Type B pancreatic cell (in vitro differentiated cells): ENCODE measurements around the gene GPN2. TPM values are rescaled to one million over a fixed set of nuclear protein-coding genes. Genes with fewer than 3 reads are reported as not detected.
A peak's percentile ranks its signal among the peaks of the same experiment; 100 is the strongest.
"Not testable (repeated sequence)": the region's sequence is repeated elsewhere in the genome, so short reads cannot be mapped to it uniquely, and the experiment has no call there.

ENCODE experiments used
- DNase-seq: peaks from one replicate; pipeline ENCODE4 v3.0.0; 2021; ENCODE audit warnings: mixed read lengths; ENCODE audit not compliant: unreplicated experiment; ENCODE audit errors: extremely low spot score
- H3K27ac Mint-ChIP-seq: 2 replicates; pipeline ENCODE4 v1.8.0; 2021; ENCODE audit warnings: mild to moderate bottlenecking, mixed read lengths
- H3K27me3 Mint-ChIP-seq: 2 replicates; pipeline ENCODE4 v1.8.0; 2021; ENCODE audit warnings: mixed read lengths
- H3K36me3 Mint-ChIP-seq: 2 replicates; pipeline ENCODE4 v1.8.0; 2021; ENCODE audit warnings: mixed read lengths
- H3K4me1 Mint-ChIP-seq: one replicate; pipeline ENCODE4 v1.8.0; 2021; ENCODE audit warnings: mixed read lengths; ENCODE audit not compliant: unreplicated experiment
- H3K4me3 Mint-ChIP-seq: 2 replicates; pipeline ENCODE4 v1.8.0; 2021; ENCODE audit warnings: mild to moderate bottlenecking, mixed read lengths
- H3K9me3 Mint-ChIP-seq: 2 replicates; pipeline ENCODE4 v1.8.0; 2021; ENCODE audit warnings: mixed read lengths
- total RNA-seq: library from RNA; stranded (reverse); gene quantifications from 2 replicates; pipeline ENCODE4 v1.2.1, GENCODE V29; 2021; ENCODE audit warnings: low replicate concordance
- TF ChIP-seq, protein P1 (sequence below): fragments of 200-600 bp; sonication (generic); conservative IDR thresholded peaks from 2 replicates; pipeline ENCODE4 v1.5.0; 2021; ENCODE audit warnings: antibody characterized with exemption, mild to moderate bottlenecking

GPN2 gene
- total RNA-seq, 1 donor from 2014 or later = 28.7 TPM

DNA sequence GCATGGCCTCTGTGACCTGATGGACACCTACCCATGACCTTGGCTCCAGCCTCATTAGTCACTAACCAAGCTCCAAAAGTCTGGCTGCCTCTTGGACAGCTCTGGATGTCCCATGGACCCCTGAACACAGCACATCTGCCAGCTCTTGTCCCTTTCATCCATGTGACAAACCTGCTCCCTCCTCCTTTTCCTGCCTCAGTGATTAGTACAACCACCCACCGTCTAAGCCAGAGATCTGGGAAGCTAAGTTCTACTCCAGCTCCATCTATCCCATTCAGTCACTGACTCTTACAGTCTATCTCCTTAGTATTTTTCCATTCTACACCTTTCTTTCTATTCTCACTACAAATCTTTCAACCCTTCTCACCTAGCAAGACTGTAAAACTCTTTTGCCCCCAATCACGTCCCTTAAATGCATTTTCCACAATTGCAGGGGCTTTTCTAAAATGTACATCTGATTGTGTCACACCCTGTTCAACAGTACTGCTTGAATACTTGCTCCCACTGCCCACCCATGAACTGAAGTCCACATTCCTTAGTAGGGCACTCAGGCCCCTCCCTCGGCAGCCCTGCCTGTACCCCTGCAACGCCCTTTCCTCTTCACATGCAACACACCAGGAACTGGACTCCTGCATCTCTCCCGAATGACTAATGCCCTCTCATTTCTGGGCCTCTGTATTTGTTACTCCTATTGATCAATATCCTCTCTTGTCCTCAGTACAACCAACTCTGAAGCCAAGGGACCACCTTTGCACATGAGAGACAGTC is 7.2 kb downstream of the GPN2 start:
- Mint-ChIP-seq H3K9me3 (no peaks in the 10 kb centered on the region), H3K4me1 (peaks cover 4% of the 10 kb centered on the region), H3K36me3 (peaks cover 29% of the 10 kb centered on the region), H3K4me3 (no peak overlapping the region), H3K27me3 (no peaks in the 10 kb centered on the region), H3K27ac (no peak overlapping the region)
- no peak for DNase-seq
- TF ChIP-seq, protein P1, sequence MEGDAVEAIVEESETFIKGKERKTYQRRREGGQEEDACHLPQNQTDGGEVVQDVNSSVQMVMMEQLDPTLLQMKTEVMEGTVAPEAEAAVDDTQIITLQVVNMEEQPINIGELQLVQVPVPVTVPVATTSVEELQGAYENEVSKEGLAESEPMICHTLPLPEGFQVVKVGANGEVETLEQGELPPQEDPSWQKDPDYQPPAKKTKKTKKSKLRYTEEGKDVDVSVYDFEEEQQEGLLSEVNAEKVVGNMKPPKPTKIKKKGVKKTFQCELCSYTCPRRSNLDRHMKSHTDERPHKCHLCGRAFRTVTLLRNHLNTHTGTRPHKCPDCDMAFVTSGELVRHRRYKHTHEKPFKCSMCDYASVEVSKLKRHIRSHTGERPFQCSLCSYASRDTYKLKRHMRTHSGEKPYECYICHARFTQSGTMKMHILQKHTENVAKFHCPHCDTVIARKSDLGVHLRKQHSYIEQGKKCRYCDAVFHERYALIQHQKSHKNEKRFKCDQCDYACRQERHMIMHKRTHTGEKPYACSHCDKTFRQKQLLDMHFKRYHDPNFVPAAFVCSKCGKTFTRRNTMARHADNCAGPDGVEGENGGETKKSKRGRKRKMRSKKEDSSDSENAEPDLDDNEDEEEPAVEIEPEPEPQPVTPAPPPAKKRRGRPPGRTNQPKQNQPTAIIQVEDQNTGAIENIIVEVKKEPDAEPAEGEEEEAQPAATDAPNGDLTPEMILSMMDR = no peak

DNA sequence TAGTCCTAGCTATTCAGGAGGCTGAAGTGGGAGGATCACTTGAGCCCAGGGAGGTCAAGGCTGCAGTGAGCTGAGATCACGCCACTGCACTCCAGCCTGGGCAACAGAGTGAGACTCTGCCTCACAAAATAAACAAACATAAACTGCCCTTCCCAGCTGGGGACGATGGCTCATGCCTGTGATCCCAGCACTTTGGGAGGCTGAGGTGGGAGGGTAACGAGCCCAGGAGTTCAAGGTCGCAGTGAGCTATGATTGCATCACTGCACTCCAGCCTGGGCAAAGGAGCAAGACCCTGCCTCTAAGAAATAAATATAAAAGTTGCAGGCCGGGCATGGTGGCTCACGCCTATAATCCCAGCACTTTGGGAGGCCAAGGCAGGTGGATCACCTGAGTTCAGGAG is 8.5 kb downstream of the GPN2 start:
- not testable (repeated sequence) for H3K9me3 Mint-ChIP-seq, H3K4me1 Mint-ChIP-seq, H3K27ac Mint-ChIP-seq, H3K4me3 Mint-ChIP-seq, DNase-seq, H3K27me3 Mint-ChIP-seq
- H3K36me3 Mint-ChIP-seq = peaks cover 25% of the 10 kb centered on the region

DNA sequence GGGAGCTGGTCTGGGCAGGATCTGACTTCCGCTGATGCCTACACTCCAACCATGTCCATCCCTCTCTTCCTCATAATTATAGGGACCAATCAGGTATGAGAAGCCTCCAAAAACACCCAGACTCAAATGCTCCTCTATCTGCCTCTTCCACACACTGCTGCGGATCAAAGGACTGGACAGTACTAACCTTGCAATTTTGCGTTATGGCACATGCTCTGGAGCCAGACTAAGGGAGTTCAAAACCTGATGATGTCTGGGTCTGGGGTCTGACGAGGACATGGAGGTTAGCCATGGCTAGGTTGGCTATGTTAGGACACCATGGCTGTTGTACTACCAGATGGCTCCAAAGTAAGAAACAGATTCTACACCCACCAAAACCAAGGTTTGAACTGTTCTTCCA is 10.3 kb downstream of the GPN2 start:
- H3K4me3 Mint-ChIP-seq = no peak overlapping the region
- no peaks in the 10 kb centered on the region for H3K27me3 Mint-ChIP-seq
- H3K9me3 Mint-ChIP-seq = no peaks in the 10 kb centered on the region
- no peak for DNase-seq
- no peaks in the 10 kb centered on the region for H3K4me1 Mint-ChIP-seq
- H3K27ac Mint-ChIP-seq = no peak overlapping the region
- H3K36me3 Mint-ChIP-seq = peaks cover 21% of the 10 kb centered on the region
- TF ChIP-seq, protein P1 = no peak

DNA sequence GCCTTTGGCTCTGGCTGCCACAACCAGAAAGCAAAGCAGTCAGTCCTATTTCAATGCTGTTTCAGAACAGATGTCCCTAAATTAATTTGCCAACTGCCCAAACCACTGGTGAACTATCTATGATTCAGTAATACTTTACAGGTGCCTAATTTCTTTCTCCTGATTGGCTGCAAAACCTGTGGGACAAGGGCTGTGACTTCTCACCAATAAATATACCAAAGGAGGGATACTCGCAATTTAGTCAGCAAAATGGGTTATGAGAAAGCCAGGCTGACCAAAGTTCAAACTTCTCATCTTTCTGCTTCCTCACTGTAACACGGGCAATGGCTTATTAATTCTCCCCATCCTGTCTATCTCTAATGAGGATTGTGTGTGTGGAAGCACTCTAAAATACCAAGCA is 12.8 kb downstream of the GPN2 start:
- peaks cover 5% of the 10 kb centered on the region for H3K36me3 Mint-ChIP-seq
- TF ChIP-seq, protein P1 = no peak
- no peaks in the 10 kb centered on the region for H3K27me3 Mint-ChIP-seq
- no peak overlapping the region for H3K27ac Mint-ChIP-seq
- no peaks in the 10 kb centered on the region for H3K4me1 Mint-ChIP-seq
- DNase-seq = no peak
- no peak overlapping the region for H3K4me3 Mint-ChIP-seq
- H3K9me3 Mint-ChIP-seq = no peaks in the 10 kb centered on the region

DNA sequence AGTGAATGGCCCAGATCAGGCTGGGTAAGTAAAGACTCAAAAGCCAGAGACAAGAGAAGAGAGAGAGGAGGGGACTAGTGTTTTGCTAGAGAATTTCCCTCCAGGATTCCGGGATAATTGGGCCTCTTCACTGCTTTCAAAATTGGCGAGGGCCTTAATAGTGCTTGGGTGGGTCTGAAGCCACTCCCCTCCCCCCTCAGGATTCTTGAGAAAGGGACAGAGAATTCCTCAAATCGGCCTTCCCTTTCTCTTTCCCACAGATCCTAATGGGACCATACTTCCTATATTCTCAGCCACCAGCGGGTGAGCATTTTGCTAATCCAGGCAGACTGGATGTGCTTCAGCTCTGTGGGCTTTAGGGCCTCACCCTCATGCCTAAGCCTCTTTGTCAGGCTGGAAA is 15.2 kb downstream of the GPN2 start:
- H3K4me3 Mint-ChIP-seq = no peak overlapping the region
- no peaks in the 10 kb centered on the region for H3K4me1 Mint-ChIP-seq
- peak overlapping the region; percentile 30 for H3K27ac Mint-ChIP-seq
- DNase-seq = no peak
- TF ChIP-seq, protein P1 = no peak
- H3K9me3 Mint-ChIP-seq = no peaks in the 10 kb centered on the region
- no peaks in the 10 kb centered on the region for H3K36me3 Mint-ChIP-seq
- no peaks in the 10 kb centered on the region for H3K27me3 Mint-ChIP-seq

DNA sequence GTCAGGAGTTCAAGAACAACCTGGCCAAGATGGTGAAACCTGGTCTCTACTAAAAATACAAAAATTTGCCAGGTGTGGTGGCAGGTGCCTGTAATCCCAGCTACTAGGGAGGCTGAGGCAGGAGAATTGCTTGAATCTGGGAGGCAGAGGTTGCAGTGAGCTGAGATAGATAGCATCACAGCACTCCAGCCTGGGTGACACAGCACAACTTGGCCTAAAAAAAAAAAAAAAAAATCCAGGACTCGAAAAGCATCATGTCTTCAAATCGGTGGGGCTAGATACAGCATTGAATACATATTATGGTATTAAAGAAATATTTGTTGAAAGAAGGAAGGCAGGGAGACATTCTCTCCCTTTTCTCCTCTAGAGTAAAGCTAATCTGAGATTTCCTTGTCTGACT is 17.0 kb downstream of the GPN2 start:
- H3K27ac Mint-ChIP-seq, H3K36me3 Mint-ChIP-seq, H3K4me3 Mint-ChIP-seq, H3K4me1 Mint-ChIP-seq, DNase-seq, H3K9me3 Mint-ChIP-seq, H3K27me3 Mint-ChIP-seq: not testable (repeated sequence)
